Kidney (tissue), 14 donors: ENCODE data around the gene MED13L. TPM values are rescaled to one million over a fixed set of nuclear protein-coding genes. Genes with fewer than 3 reads are reported as not detected.

Source experiments
- DNase-seq, 5 donors: peaks; one replicate each; pipeline ENCODE4 v3.0.0-alpha.2; 2013 to 2020
- FAIRE-seq: peaks from 2 replicates; lab custom pipeline; 2012; peaks lifted over from hg19 to GRCh38; lab: Jason Lieb, UNC
- H3K27ac ChIP-seq, 2 donors: one replicate each; pipeline ENCODE4 v1.7.0; 2013; ENCODE audit warnings: low read depth in 2 of 2, low read length in 2 of 2, inconsistent platforms in 1 of 2
- H3K27me3 ChIP-seq: one replicate; pipeline ENCODE4 v1.7.1; 2013; ENCODE audit warnings: low read length, inconsistent platforms; ENCODE audit not compliant: control insufficient read depth, insufficient read depth
- H3K36me3 ChIP-seq, 3 donors: one replicate each; pipeline versions ENCODE4 v1.7.0 to v1.7.1; 2013; ENCODE audit warnings: low read length in 3 of 3, control low read depth in 1 of 3, inconsistent platforms in 1 of 3; ENCODE audit not compliant: insufficient read depth in 3 of 3, control insufficient read depth in 2 of 3
- H3K4me1 ChIP-seq, 3 donors: one replicate each; pipeline versions ENCODE4 v1.7.0 to v1.7.1; 2013; ENCODE audit warnings: low read length in 3 of 3, inconsistent platforms in 1 of 3, low read depth in 1 of 3; ENCODE audit not compliant: control insufficient read depth in 2 of 3, insufficient read depth in 2 of 3
- H3K4me3 ChIP-seq, 3 donors: one replicate each; pipeline versions ENCODE4 v1.7.0 to v1.8.1; 2013; ENCODE audit warnings: low read length in 3 of 3, control low read depth in 1 of 3, inconsistent platforms in 1 of 3
- H3K9ac ChIP-seq, 3 donors: one replicate each; pipeline versions ENCODE4 v1.7.0 to v1.7.1; 2013; ENCODE audit warnings: low read length in 3 of 3, control low read depth in 1 of 3, inconsistent platforms in 1 of 3
- H3K9me3 ChIP-seq, 3 donors: one replicate each; pipeline versions ENCODE4 v1.7.0 to v1.7.1; 2013; ENCODE audit warnings: low read length in 3 of 3, control low read depth in 1 of 3, inconsistent platforms in 1 of 3; ENCODE audit not compliant: control insufficient read depth in 2 of 3, insufficient read depth in 1 of 3
- intact Hi-C: fragments of 100-400 bp; cut with DNase I; formaldehyde crosslinking; loops from one replicate; pipeline ENCODE4 v1.11.1; 2022
- polyA plus RNA-seq: library from polyadenylated mRNA; stranded (reverse); fragments of 350-450 nt; fragmentation: Illumina TruSeq; extraction: RNeasy Lipid Tissue Mini Kit (QIAGEN cat#74804); gene quantifications from one replicate; pipeline ENCODE4 v1.2.3, GENCODE V29; 2014; ENCODE audit warnings: low read depth, low replicate concordance; ENCODE audit not compliant: insufficient read depth
- total RNA-seq: library from RNA; stranded (reverse); fragmentation: NEBNext Ultra II Directional; extraction: Animal tissue kit (Norgen Biotek cat#: 25700); gene quantifications from one replicate; pipeline ENCODE4 v1.2.1, GENCODE V29; 2021
- TF ChIP-seq, protein P1 (sequence below): IDR thresholded peaks from 3 replicates; pipeline ENCODE4 v1.5.1; 2012; ENCODE audit warnings: mild to moderate bottlenecking, moderate library complexity, borderline replicate concordance; ENCODE audit not compliant: insufficient read depth; ENCODE audit errors: extremely low read depth
- donor health status: control.
- donor health status: control.
- donor health status: control.
- donor health status: control.
- donor health status: control.
- donor health status: DM: yes; HTN: yes; CAD: no.
- donor health status: Normal renal cell carcinoma (clear cell type).

The MED13L gene
- total and polyA plus RNA-seq, 2 donors from 2014 or later: 7.1 to 153 TPM

DNA sequence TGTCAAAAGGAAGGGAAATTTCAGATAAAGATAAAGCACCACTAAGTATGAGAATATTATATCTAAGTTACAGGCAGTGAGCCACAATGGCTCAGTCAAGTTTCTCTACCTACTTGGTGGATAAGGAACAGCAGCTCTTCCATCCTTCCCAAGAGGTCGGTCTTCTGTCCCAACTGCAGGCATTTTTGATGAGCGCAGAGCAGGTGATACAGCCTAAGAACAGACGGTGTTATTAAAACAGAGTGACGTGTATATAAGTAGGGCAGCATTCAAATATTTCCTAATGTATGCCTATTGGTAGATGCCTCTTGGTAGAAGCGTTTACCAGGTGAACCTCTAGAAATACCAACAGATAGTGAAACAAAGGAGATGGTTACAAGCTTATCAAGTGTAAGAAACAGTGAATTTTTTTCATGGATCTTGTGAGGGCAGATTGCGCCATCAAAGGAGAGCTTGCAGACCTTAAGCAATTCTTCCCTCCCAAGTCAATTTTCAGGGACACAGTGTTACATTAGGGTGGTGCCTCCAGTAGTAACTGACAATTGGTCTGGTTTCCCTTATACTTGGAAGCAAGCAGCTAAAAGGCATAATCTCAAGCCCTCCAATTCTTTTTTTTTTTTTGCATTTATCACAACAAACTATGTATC, 274.5 kb downstream of the MED13L start:
- no peak overlapping the region for H3K27ac ChIP-seq
- no peaks in the 10 kb centered on the region for H3K9me3 ChIP-seq
- FAIRE-seq: no peak
- TF ChIP-seq, protein P1, sequence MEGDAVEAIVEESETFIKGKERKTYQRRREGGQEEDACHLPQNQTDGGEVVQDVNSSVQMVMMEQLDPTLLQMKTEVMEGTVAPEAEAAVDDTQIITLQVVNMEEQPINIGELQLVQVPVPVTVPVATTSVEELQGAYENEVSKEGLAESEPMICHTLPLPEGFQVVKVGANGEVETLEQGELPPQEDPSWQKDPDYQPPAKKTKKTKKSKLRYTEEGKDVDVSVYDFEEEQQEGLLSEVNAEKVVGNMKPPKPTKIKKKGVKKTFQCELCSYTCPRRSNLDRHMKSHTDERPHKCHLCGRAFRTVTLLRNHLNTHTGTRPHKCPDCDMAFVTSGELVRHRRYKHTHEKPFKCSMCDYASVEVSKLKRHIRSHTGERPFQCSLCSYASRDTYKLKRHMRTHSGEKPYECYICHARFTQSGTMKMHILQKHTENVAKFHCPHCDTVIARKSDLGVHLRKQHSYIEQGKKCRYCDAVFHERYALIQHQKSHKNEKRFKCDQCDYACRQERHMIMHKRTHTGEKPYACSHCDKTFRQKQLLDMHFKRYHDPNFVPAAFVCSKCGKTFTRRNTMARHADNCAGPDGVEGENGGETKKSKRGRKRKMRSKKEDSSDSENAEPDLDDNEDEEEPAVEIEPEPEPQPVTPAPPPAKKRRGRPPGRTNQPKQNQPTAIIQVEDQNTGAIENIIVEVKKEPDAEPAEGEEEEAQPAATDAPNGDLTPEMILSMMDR: no peak
- intact Hi-C loops: no loop called here
- H3K4me1 ChIP-seq: peaks cover 0 to 2% (median 0%) of the 10 kb centered on the region in 3 donors
- peaks cover 6 to 34% (median 14%) of the 10 kb centered on the region in 3 donors for H3K36me3 ChIP-seq
- no peak overlapping the region for H3K4me3 ChIP-seq
- no peak overlapping the region for H3K9ac ChIP-seq
- H3K27me3 ChIP-seq: no peaks in the 10 kb centered on the region
- DNase-seq: no peak

DNA sequence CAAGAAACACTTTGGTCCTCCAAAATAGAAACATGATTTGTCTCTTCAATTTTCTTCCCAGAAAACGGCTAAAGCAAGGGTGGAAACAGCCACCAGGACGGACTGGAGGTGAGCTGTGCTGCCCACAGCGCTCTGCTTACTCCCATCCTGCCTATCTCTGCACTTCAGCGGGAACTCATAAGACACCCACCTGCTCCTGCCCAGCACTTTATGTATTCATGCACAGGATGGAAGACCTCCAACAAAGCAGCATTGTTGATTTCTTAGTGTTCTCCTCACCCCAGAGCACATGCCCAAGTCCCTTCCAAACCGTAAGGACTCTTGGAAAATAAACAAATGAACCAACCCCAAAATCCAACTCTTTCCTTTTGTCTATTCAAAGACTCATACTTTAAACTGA, 277.2 kb downstream of the MED13L start:
- no peaks in the 10 kb centered on the region for H3K9me3 ChIP-seq
- H3K27ac ChIP-seq: no peak overlapping the region
- H3K27me3 ChIP-seq: no peaks in the 10 kb centered on the region
- intact Hi-C loops: no loop called here
- DNase-seq: no peak
- peaks cover 9 to 21% (median 11%) of the 10 kb centered on the region in 3 donors for H3K36me3 ChIP-seq
- no peak overlapping the region for H3K4me3 ChIP-seq
- no peak overlapping the region for H3K9ac ChIP-seq
- FAIRE-seq: no peak
- TF ChIP-seq, protein P1: no peak
- peaks cover 0 to 2% (median 0%) of the 10 kb centered on the region in 3 donors for H3K4me1 ChIP-seq

DNA sequence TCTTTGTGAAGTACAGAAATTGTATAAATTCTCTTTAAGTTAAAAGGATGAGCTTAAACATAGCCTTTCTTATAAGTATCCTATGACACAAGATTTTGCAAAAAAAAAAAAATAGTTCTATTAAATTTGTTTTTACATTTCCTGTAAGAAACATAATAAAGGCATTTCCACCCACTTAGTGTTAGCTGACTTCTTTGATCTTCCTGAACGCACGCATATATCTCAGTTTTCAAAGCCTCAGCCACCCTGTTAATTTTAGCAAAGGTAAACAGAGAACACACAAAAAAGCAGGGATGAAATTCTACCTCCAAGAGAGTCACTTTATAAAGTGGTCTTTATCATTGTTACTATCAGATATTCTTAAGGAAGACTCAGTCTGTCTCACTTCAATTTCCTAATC, 277.9 kb downstream of the MED13L start:
- Histone ChIP-seq H3K9ac (no peak overlapping the region), H3K36me3 (peaks cover 7 to 19% (median 15%) of the 10 kb centered on the region in 3 donors), H3K4me3 (no peak overlapping the region), H3K4me1 (peaks cover 0 to 2% (median 0%) of the 10 kb centered on the region in 3 donors), H3K9me3 (no peaks in the 10 kb centered on the region), H3K27ac (no peak overlapping the region), H3K27me3 (no peaks in the 10 kb centered on the region)
- TF ChIP-seq, protein P1: no peak
- FAIRE-seq (no peak), DNase-seq (no peak)
- intact Hi-C loops: loop anchor here (10.0 kb wide), 1 partner anchor 605 kb away; no protein-coding TSS in a partner anchor
